GM23338 (cell line): Measurements from ENCODE around the gene CASTOR1. TPM values are rescaled to one million over a fixed set of nuclear protein-coding genes. Genes with fewer than 3 reads are reported as not detected.

Source experiments
- ATAC-seq: fragments of 200-7000 bp; cut with Tn5 transposase; 3 replicates; pipeline ENCODE4 v1.9.1; 2020
- DNase-seq: peaks from one replicate; pipeline ENCODE4 v3.0.0-alpha.2; 2015; ENCODE audit warnings: low spot score
- H2AFZ ChIP-seq: fragments of 200-600 bp; sonication (generic); 2 replicates; pipeline ENCODE4 v1.8.0; 2016; ENCODE audit warnings: antibody characterized with exemption, mild to moderate bottlenecking, moderate library complexity
- H3F3A ChIP-seq: fragments of 200-600 bp; sonication (generic); replicated peaks from 2 replicates; pipeline ENCODE4 v1.8.0; 2017; ENCODE audit warnings: antibody characterized with exemption, mixed run types, low read depth
- H3K27ac ChIP-seq: fragments of 200-600 bp; sonication (generic); 2 replicates; pipeline ENCODE4 v1.6.1; 2016; ENCODE audit warnings: low read depth
- H3K27me3 ChIP-seq: fragments of 200-600 bp; sonication (generic); 2 replicates; pipeline ENCODE4 v1.8.0; 2016; ENCODE audit warnings: mild to moderate bottlenecking, mixed run types, moderate library complexity; ENCODE audit not compliant: insufficient read depth
- H3K36me3 ChIP-seq: fragments of 200-600 bp; sonication (generic); 2 replicates; pipeline ENCODE4 v1.8.0; 2016; ENCODE audit warnings: mild to moderate bottlenecking; ENCODE audit not compliant: insufficient read depth
- H3K4me1 ChIP-seq: fragments of 200-600 bp; sonication (generic); 2 replicates; pipeline ENCODE4 v1.8.0; 2016; ENCODE audit warnings: mild to moderate bottlenecking, moderate library complexity; ENCODE audit not compliant: insufficient read depth
- H3K4me2 ChIP-seq: fragments of 200-600 bp; sonication (generic); 2 replicates; pipeline ENCODE4 v1.7.1; 2017; ENCODE audit warnings: mixed run types
- H3K4me3 ChIP-seq: fragments of 200-600 bp; sonication (generic); 2 replicates; pipeline ENCODE4 v1.6.1; 2016; ENCODE audit warnings: mixed run types
- H3K79me2 ChIP-seq: fragments of 200-600 bp; sonication (generic); replicated peaks from 2 replicates; pipeline ENCODE4 v1.8.0; 2017; ENCODE audit warnings: mild to moderate bottlenecking; ENCODE audit not compliant: insufficient read depth
- H3K9me2 ChIP-seq: fragments of 200-600 bp; sonication (generic); 2 replicates; pipeline ENCODE4 v1.8.0; 2017; ENCODE audit not compliant: insufficient read depth
- H4K20me1 ChIP-seq: fragments of 200-600 bp; sonication (generic); replicated peaks from 2 replicates; pipeline ENCODE4 v1.8.0; 2017; ENCODE audit warnings: mild to moderate bottlenecking; ENCODE audit not compliant: insufficient read depth
- H3K27ac Mint-ChIP-seq: 2 replicates; pipeline ENCODE4 v1.8.0; 2020; ENCODE audit warnings: inconsistent platforms, mild to moderate bottlenecking, moderate library complexity, mixed read lengths
- H3K27me3 Mint-ChIP-seq: 3 replicates; pipeline ENCODE4 v1.8.0; 2022; ENCODE audit warnings: low read depth, mild to moderate bottlenecking, moderate library complexity, mixed read lengths, inconsistent platforms; ENCODE audit not compliant: insufficient read depth, poor library complexity
- H3K36me3 Mint-ChIP-seq: 3 replicates; pipeline ENCODE4 v1.8.0; 2021; ENCODE audit warnings: low read depth, mild to moderate bottlenecking, inconsistent platforms, moderate library complexity, mixed read lengths
- H3K4me1 Mint-ChIP-seq: 3 replicates; pipeline ENCODE4 v1.8.0; 2020; ENCODE audit warnings: mild to moderate bottlenecking, inconsistent platforms, mixed read lengths
- H3K4me3 Mint-ChIP-seq: 3 replicates; pipeline ENCODE4 v1.8.0; 2021; ENCODE audit warnings: moderate library complexity, mild to moderate bottlenecking, inconsistent platforms, mixed read lengths
- H3K9me3 Mint-ChIP-seq: 3 replicates; pipeline ENCODE4 v1.8.0; 2020; ENCODE audit warnings: moderate library complexity, mild to moderate bottlenecking, inconsistent platforms, mixed read lengths
- CREB1 ChIP-seq: fragments of 250-450 bp; sonication (Bioruptor Pico); IDR thresholded peaks from 2 replicates; pipeline ENCODE4 v1.5.0; 2020; ENCODE audit warnings: low read depth, mild to moderate bottlenecking, moderate library complexity
- EZH2 ChIP-seq: fragments of 200-600 bp; sonication (generic); IDR thresholded peaks from one replicate; pipeline ENCODE4 v1.8.0; 2017; ENCODE audit warnings: antibody characterized with exemption, mild to moderate bottlenecking, low read depth; ENCODE audit not compliant: unreplicated experiment
- EZH2phosphoT487 ChIP-seq: fragments of 200-600 bp; sonication (generic); IDR thresholded peaks from one replicate; pipeline ENCODE4 v1.8.1; 2018; ENCODE audit warnings: antibody characterized with exemption; ENCODE audit not compliant: unreplicated experiment
- JUNB ChIP-seq: IDR thresholded peaks from one replicate; pipeline ENCODE4 v1.6.1; 2016; ENCODE audit warnings: antibody characterized with exemption; ENCODE audit not compliant: unreplicated experiment
- NANOG ChIP-seq: IDR thresholded peaks from 2 replicates; pipeline ENCODE4 v1.6.1; 2016; ENCODE audit warnings: antibody characterized with exemption, borderline replicate concordance
- POLR2AphosphoS5 ChIP-seq: IDR thresholded peaks from 2 replicates; pipeline ENCODE4 v1.6.1; 2016; ENCODE audit warnings: antibody characterized with exemption, low read depth
- STAT1 ChIP-seq: IDR thresholded peaks from one replicate; pipeline ENCODE4 v1.6.1; 2016; ENCODE audit warnings: antibody characterized with exemption; ENCODE audit not compliant: unreplicated experiment
- ZNF114 ChIP-seq: fragments of 250-450 bp; sonication (Bioruptor Pico); IDR thresholded peaks from 2 replicates; pipeline ENCODE4 v1.5.0; 2020; ENCODE audit warnings: mild to moderate bottlenecking, moderate library complexity
- ZNF331 ChIP-seq: fragments of 250-450 bp; sonication (Bioruptor Pico); IDR thresholded peaks from 2 replicates; pipeline ENCODE4 v1.5.0; 2020; ENCODE audit warnings: low read depth, mild to moderate bottlenecking, moderate library complexity
- polyA plus RNA-seq: library from polyadenylated mRNA; unstranded; fragments of >200 nt; fragmentation: Nextera tagmentation; extraction: Ambion mirVana; gene quantifications from 2 replicates; pipeline ENCODE4 v1.2.1, GENCODE V29; 2016
- total RNA-seq: library from RNA; depleted of rRNA; stranded (reverse); fragments of >200 nt; shearing (Covaris generic); gene quantifications from 2 replicates; pipeline ENCODE4 v1.2.3, GENCODE V29; 2014
- TF ChIP-seq, protein P1 (sequence below): IDR thresholded peaks from one replicate; pipeline ENCODE4 v1.6.1; 2018; ENCODE audit warnings: antibody characterized with exemption; ENCODE audit not compliant: unreplicated experiment
- TF ChIP-seq, protein P2 (sequence below), 2 experiments: fragments of 200-600 bp in 1 of 2; sonication (generic) in 1 of 2; conservative IDR thresholded peaks; 2 replicates each; pipeline versions ENCODE4 v1.5.1 to v1.6.1; 2016 to 2017; ENCODE audit warnings: antibody characterized with exemption in 2 of 2, low read depth in 2 of 2, mild to moderate bottlenecking in 2 of 2, moderate library complexity in 1 of 2

The CASTOR1 gene
- total and polyA plus RNA-seq, 2 experiments from 2014 or later: 11.3 to 23.2 TPM

DNA sequence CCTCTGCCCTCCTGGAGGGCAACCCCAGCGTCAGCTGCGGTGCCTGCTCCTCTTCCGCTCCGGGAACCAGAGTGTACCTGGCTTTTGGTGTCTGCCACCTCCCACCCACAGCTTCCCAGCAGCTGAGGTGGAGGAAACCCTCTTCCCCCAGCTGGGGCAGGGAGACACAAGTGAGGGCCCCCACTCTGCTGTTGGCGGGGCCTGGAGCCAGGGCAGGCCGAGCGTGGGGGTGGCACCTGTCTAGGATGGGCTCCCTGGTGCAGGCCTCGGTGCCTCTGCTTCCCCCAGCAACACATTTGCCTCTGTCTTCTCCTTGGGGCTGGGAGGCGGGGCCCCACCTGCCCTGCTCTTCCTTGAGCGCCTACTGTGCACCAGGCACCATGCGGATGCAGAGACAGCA is 29.0 kb downstream of the CASTOR1 start:
- no peak overlapping the region for H3K27ac Mint-ChIP-seq

DNA sequence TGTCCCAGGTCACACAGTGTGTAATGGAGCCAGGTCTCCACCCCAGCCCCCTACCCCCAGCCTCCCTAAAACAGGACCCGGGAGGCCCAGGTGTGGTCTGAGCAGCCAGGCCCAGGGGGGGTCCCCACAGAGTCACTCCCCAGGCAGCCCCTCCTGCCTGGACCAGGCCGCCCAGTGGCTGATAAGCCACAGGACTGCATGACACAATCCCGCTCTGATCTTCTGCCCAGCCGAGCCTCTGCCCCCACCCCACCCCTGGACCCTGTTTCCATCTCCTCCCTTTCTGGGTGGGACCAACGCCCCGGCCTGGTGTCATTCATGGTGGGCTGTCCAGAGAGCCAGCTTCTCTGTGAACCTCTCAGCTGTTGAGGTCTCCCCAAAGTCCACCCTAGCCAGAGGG is 35.0 kb downstream of the CASTOR1 start:
- Histone ChIP-seq H3K9me2 (no peaks in the 10 kb centered on the region), H3K36me3 (no peaks in the 10 kb centered on the region), H3F3A (no peaks in the 10 kb centered on the region), H2AFZ (no peak overlapping the region), H3K27ac (no peak overlapping the region), H3K4me2 (no peak overlapping the region), H3K4me3 (no peak overlapping the region), H3K27me3 (no peaks in the 10 kb centered on the region), H3K4me1 (peaks cover 23% of the 10 kb centered on the region), H3K79me2 (no peaks in the 10 kb centered on the region), H4K20me1 (no peaks in the 10 kb centered on the region)
- ATAC-seq: no peak
- no peak overlapping the region for H3K27ac Mint-ChIP-seq
- H3K9me3 Mint-ChIP-seq: no peaks in the 10 kb centered on the region
- DNase-seq: no peak
- H3K36me3 Mint-ChIP-seq: no peaks in the 10 kb centered on the region; the same call in 2 of the 3 replicates
- no peak overlapping the region for H3K4me3 Mint-ChIP-seq
- H3K4me1 Mint-ChIP-seq: peaks cover 39% of the 10 kb centered on the region
- peaks cover 16% of the 10 kb centered on the region for H3K27me3 Mint-ChIP-seq
- TF ChIP-seq CREB1 (CRISPR knock-in tag) (no peak), NANOG (no peak), ZNF114 (no peak), ZNF331 (CRISPR knock-in tag) (no peak), JUNB (no peak), EZH2phosphoT487 (no peak), EZH2 (no peak), STAT1 (no peak)
- TF ChIP-seq, protein P1, sequence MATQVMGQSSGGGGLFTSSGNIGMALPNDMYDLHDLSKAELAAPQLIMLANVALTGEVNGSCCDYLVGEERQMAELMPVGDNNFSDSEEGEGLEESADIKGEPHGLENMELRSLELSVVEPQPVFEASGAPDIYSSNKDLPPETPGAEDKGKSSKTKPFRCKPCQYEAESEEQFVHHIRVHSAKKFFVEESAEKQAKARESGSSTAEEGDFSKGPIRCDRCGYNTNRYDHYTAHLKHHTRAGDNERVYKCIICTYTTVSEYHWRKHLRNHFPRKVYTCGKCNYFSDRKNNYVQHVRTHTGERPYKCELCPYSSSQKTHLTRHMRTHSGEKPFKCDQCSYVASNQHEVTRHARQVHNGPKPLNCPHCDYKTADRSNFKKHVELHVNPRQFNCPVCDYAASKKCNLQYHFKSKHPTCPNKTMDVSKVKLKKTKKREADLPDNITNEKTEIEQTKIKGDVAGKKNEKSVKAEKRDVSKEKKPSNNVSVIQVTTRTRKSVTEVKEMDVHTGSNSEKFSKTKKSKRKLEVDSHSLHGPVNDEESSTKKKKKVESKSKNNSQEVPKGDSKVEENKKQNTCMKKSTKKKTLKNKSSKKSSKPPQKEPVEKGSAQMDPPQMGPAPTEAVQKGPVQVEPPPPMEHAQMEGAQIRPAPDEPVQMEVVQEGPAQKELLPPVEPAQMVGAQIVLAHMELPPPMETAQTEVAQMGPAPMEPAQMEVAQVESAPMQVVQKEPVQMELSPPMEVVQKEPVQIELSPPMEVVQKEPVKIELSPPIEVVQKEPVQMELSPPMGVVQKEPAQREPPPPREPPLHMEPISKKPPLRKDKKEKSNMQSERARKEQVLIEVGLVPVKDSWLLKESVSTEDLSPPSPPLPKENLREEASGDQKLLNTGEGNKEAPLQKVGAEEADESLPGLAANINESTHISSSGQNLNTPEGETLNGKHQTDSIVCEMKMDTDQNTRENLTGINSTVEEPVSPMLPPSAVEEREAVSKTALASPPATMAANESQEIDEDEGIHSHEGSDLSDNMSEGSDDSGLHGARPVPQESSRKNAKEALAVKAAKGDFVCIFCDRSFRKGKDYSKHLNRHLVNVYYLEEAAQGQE: no peak
- TF ChIP-seq, protein P2, sequence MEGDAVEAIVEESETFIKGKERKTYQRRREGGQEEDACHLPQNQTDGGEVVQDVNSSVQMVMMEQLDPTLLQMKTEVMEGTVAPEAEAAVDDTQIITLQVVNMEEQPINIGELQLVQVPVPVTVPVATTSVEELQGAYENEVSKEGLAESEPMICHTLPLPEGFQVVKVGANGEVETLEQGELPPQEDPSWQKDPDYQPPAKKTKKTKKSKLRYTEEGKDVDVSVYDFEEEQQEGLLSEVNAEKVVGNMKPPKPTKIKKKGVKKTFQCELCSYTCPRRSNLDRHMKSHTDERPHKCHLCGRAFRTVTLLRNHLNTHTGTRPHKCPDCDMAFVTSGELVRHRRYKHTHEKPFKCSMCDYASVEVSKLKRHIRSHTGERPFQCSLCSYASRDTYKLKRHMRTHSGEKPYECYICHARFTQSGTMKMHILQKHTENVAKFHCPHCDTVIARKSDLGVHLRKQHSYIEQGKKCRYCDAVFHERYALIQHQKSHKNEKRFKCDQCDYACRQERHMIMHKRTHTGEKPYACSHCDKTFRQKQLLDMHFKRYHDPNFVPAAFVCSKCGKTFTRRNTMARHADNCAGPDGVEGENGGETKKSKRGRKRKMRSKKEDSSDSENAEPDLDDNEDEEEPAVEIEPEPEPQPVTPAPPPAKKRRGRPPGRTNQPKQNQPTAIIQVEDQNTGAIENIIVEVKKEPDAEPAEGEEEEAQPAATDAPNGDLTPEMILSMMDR (conservative IDR thresholded peaks at IDR 0.05; ENCODE audit: low read depth in 2 of 2): no peak

More for the DNA sequence above, 29.0 kb downstream of the CASTOR1 start:
- Mint-ChIP-seq H3K4me3 (no peak overlapping the region), H3K9me3 (no peaks in the 10 kb centered on the region; the same call in 2 of the 3 replicates), H3K4me1 (peaks cover 29% of the 10 kb centered on the region), H3K36me3 (no peaks in the 10 kb centered on the region; the same call in 2 of the 3 replicates), H3K27me3 (peaks cover 27% of the 10 kb centered on the region)
- ATAC-seq (no peak), DNase-seq (no peak)
- Histone ChIP-seq H3K36me3 (no peaks in the 10 kb centered on the region), H4K20me1 (no peaks in the 10 kb centered on the region), H3K27me3 (no peaks in the 10 kb centered on the region; the same call in 1 of the 2 replicates), H3K4me2 (no peak overlapping the region), H3K9me2 (no peaks in the 10 kb centered on the region), H2AFZ (no peak overlapping the region), H3K4me3 (no peak overlapping the region), H3K4me1 (peaks cover 16% of the 10 kb centered on the region), H3F3A (no peaks in the 10 kb centered on the region), H3K27ac (no peak overlapping the region), H3K79me2 (no peaks in the 10 kb centered on the region)
- TF ChIP-seq POLR2AphosphoS5 (no peak), EZH2 (no peak), STAT1 (no peak), ZNF114 (no peak)
